ENCODE data around the gene PPM1E. TPM values are rescaled to one million over a fixed set of nuclear protein-coding genes. Genes with fewer than 3 reads are reported as not detected.

PPM1E gene
- total and polyA plus RNA-seq, 2 donors (not counting 1 experiment from before 2014, with no cell fraction given) = not detected

GRCh38 chr17:59024916-59025315, 269.3 kb downstream of the PPM1E start:
- H3K36me3 ChIP-seq (replicated peaks in 1 of 2; ENCODE audit: control extremely low read depth in 1 of 2, control insufficient read depth in 1 of 2, extremely low read depth in 1 of 2, insufficient read depth in 2 of 2, low read length in 1 of 2) = peaks cover 1 to 16% of the 10 kb centered on the region in 2 experiments
- ATAC-seq (ENCODE audit: low read depth) = no peak
- ChIA-PET CTCF (no interaction called here), POLR2A (no interaction called here)
- Mint-ChIP-seq H3K27ac (no peak overlapping the region), H3K4me1 (peaks cover 4% of the 10 kb centered on the region), H3K27me3 (no peaks in the 10 kb centered on the region), H3K9me3 (ENCODE audit: insufficient read depth) (no peaks in the 10 kb centered on the region), H3K4me3 (no peak overlapping the region)
- no peak overlapping the region for H3K9ac ChIP-seq (ENCODE audit: low read length)
- no peaks in the 10 kb centered on the region for H4K20me1 ChIP-seq (ENCODE audit: control insufficient read depth, insufficient read depth, low read length, poor library complexity, severe bottlenecking)
- H3K27ac ChIP-seq (ENCODE audit: low read length in 2 of 2) = no peak overlapping the region
- H3K79me2 ChIP-seq (ENCODE audit: control insufficient read depth, insufficient read depth, low read length) = no peaks in the 10 kb centered on the region
- peaks cover 0 to 4% (median 0%) of the 10 kb centered on the region in 3 donors for H3K9me3 ChIP-seq (ENCODE audit: control extremely low read depth in 1 of 3, control insufficient read depth in 2 of 3, insufficient read depth in 1 of 3, low read length in 2 of 3)
- no peaks in the 10 kb centered on the region for H3K4me1 ChIP-seq (ENCODE audit: control insufficient read depth in 2 of 2, insufficient read depth in 2 of 2, low read length in 2 of 2)
- no peak for TF ChIP-seq EZH2 (IDR thresholded peaks at IDR 0.05; ENCODE audit: borderline replicate concordance, insufficient read depth, low read depth, low read length, poor library complexity, severe bottlenecking)
- H2AFZ ChIP-seq (ENCODE audit: insufficient read depth, low read depth, low read length, poor library complexity, severe bottlenecking) = no peak overlapping the region
- no peak overlapping the region for H3K4me3 ChIP-seq (ENCODE audit: control extremely low read depth in 1 of 5, extremely low read depth in 1 of 5, insufficient read depth in 1 of 5, low read depth in 2 of 5, low read length in 4 of 5)
- no peak overlapping the region for H3K4me2 ChIP-seq (replicated peaks; ENCODE audit: low read depth, low read length, poor library complexity, severe bottlenecking)
- intact Hi-C loops (cut with micrococcal nuclease) = no loop called here
- H3K27me3 ChIP-seq (replicated peaks in 1 of 4; ENCODE audit: control extremely low read depth in 1 of 4, control insufficient read depth in 3 of 4, insufficient read depth in 4 of 4, low read length in 3 of 4) = no peaks in the 10 kb centered on the region
- DNase-seq = no peak
- WGBS (ENCODE audit: insufficient coverage) = no CpG with 5 or more reads among the region's 2 CpGs

- Histone ChIP-seq H3K27me3 (replicated peaks in 1 of 4; ENCODE audit: control extremely low read depth in 1 of 4, control insufficient read depth in 3 of 4, insufficient read depth in 4 of 4, low read length in 3 of 4) (no peaks in the 10 kb centered on the region), H3K9me3 (ENCODE audit: control extremely low read depth in 1 of 3, control insufficient read depth in 2 of 3, insufficient read depth in 1 of 3, low read length in 2 of 3) (no peaks in the 10 kb centered on the region), H3K27ac (ENCODE audit: low read length in 2 of 2) (no peak overlapping the region), H4K20me1 (ENCODE audit: control insufficient read depth, insufficient read depth, low read length, poor library complexity, severe bottlenecking) (no peaks in the 10 kb centered on the region), H3K4me1 (ENCODE audit: control insufficient read depth in 2 of 2, insufficient read depth in 2 of 2, low read length in 2 of 2) (no peaks in the 10 kb centered on the region), H3K36me3 (replicated peaks in 1 of 2; ENCODE audit: control extremely low read depth in 1 of 2, control insufficient read depth in 1 of 2, extremely low read depth in 1 of 2, insufficient read depth in 2 of 2, low read length in 1 of 2) (peaks cover 1 to 13% of the 10 kb centered on the region in 2 experiments), H3K4me2 (replicated peaks; ENCODE audit: low read depth, low read length, poor library complexity, severe bottlenecking) (no peak overlapping the region), H3K79me2 (ENCODE audit: control insufficient read depth, insufficient read depth, low read length) (no peaks in the 10 kb centered on the region), H2AFZ (ENCODE audit: insufficient read depth, low read depth, low read length, poor library complexity, severe bottlenecking) (no peak overlapping the region), H3K4me3 (ENCODE audit: control extremely low read depth in 1 of 5, extremely low read depth in 1 of 5, insufficient read depth in 1 of 5, low read depth in 2 of 5, low read length in 4 of 5) (no peak overlapping the region), H3K9ac (ENCODE audit: low read length) (no peak overlapping the region)
- WGBS (ENCODE audit: insufficient coverage) = no CpG with 5 or more reads among the region's 1 CpG
- POLR2A ChIA-PET = no interaction called here
- peaks cover 4% of the 10 kb centered on the region for H3K4me1 Mint-ChIP-seq
- intact Hi-C loops (cut with micrococcal nuclease) = no loop called here
- DNase-seq = no peak
- TF ChIP-seq CTCF (IDR thresholded peaks at IDR 0.05) (no peak), EZH2 (IDR thresholded peaks at IDR 0.05; ENCODE audit: borderline replicate concordance, insufficient read depth, low read depth, low read length, poor library complexity, severe bottlenecking) (no peak)
- no peaks in the 10 kb centered on the region for H3K9me3 Mint-ChIP-seq (ENCODE audit: insufficient read depth)
- H3K4me3 Mint-ChIP-seq = no peak overlapping the region
- no peaks in the 10 kb centered on the region for H3K27me3 Mint-ChIP-seq
- CTCF ChIA-PET = no interaction called here
- no peak overlapping the region for H3K27ac Mint-ChIP-seq
- ATAC-seq (ENCODE audit: low read depth) = no peak
These were observed 270.7 kb downstream of the PPM1E start for GRCh38 chr17:59026176-59026939.

Data from B cell (primary cell).